Posterior cingulate gyrus (tissue), 11 donors: ENCODE data around the gene PTPRS.

Source experiments
- DNase-seq, 10 donors: peaks; one replicate each; pipeline versions ENCODE4 v3.0.0 to v3.0.0-alpha.2; 2020 to 2021; ENCODE audit warnings: mixed read lengths in 3 of 10
- intact Hi-C: fragments of 100-400 bp; cut with DNase I; formaldehyde crosslinking; loops from one replicate; pipeline ENCODE4 v1.15.1; 2023

The PTPRS gene

DNA sequence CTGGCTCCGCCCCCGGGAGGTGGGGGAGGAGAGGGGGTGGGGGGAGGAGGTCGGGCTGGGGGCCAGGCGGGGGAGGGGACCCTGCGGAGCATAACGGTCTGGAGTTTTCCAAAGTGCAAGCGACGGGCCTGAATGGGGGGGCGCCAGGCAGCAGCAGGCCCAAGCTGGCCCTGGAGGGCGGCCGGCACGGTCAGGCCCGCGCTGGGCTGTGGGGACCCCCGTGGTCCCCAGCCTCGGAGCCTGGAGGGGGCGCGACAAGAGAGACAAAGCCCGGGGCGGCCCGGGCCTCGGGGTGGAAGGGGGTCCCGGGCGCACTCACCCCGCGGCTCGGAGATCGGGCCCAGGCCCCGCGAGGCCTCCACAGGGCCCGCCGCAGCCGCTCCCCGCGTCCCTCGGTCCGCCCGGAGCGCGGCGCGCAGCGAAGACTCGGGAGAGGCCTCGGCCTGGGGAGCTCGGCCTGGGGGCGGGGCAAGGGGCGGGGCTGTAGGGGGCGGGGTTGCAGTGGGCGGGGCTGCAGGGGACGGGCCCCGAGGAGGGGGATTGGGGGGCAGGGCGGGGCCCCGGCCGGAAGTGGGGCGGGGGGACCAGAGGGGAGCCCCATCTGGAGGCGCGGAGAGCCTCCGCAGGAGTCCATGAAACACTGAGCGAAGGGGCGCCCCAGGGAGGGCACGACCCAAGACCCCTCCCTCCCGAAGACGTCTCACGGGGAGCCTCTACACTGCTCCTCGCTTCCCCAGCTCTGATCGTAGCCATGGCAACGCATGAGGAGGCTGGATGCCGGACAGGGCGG lies 47.6 kb downstream of the PTPRS start:
- intact Hi-C loops = loop anchor here (2.0 to 5.0 kb wide), 2 partner anchors 16 to 44 kb away; no protein-coding TSS in a partner anchor

DNA sequence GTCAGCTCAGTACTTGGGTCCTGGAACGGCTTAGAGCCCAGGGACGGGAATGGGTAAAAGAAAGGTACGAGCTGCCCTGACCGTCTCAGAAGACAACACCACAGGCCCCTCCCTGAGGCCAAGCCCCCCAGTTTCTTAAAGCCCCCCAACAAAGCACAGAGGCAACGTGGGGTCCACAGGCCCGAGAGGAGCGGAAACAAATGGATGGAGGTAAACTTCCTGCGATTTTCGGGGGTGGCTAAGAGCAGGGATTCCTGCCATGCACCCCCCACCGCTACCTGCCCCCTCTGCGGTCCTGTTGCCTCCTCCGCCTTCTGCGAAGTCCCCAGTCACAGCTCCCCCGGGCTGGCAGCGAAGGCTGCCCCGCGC lies 48.2 kb downstream of the PTPRS start:
- DNase-seq = peak in 1 of 10 donors; percentile 58
- intact Hi-C loops = loop anchor here (2.0 to 5.0 kb wide), 2 partner anchors 16 to 45 kb away; no protein-coding TSS in a partner anchor

More for the DNA sequence above, 47.6 kb downstream of the PTPRS start:
- DNase-seq = peak; percentile 47 to 95 (median 62)

DNA sequence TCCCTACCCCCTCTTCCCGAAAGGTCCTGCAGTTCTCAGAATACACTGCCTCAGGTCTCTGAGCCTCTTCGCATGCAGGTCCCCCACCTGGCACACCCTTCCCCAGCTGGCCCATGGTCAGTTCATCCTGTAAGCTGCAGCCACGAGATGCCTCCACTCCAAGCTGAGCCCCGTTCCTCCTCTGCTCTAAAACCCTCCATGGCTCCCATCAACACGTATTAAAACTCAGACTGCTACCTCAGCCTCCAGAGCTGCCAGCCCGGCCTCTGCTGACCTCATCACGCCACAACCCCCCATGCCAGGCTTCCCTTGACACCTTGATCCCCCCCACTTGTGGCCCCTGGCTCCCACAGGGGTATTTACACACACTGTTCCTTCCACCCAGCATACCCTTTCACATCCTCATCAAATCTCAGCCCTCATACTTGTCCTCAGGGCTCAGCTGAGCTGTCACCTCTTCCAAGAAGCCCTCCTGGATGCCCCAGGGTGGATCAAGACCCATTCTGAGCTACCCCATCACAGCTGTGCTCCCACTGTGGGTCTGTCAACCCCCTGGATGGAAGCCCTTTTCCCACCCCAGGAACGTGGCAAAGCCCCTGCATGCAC lies 48.9 kb downstream of the PTPRS start:
- intact Hi-C loops = loop anchor here (2.0 to 5.0 kb wide), 2 partner anchors 17 to 46 kb away; no protein-coding TSS in a partner anchor
- DNase-seq = no peak
